Duodenal mucosa (tissue), 2 donors: Measurements from ENCODE around the gene RAB3B.

Experiments used
- H3K27ac ChIP-seq: one replicate; pipeline ENCODE4 v1.7.0; 2013; ENCODE audit warnings: low read depth, low read length
- H3K27me3 ChIP-seq, 2 donors: one replicate each; pipeline ENCODE4 v1.7.0; 2013; ENCODE audit warnings: low read length in 2 of 2, control low read depth in 1 of 2; ENCODE audit not compliant: insufficient read depth in 2 of 2, control insufficient read depth in 1 of 2
- H3K36me3 ChIP-seq, 2 donors: one replicate each; pipeline ENCODE4 v1.7.0; 2013; ENCODE audit warnings: low read length in 2 of 2, control low read depth in 1 of 2; ENCODE audit not compliant: insufficient read depth in 2 of 2, control insufficient read depth in 1 of 2
- H3K4me1 ChIP-seq, 2 donors: one replicate each; pipeline ENCODE4 v1.7.0; 2013; ENCODE audit warnings: low read length in 2 of 2, control low read depth in 1 of 2; ENCODE audit not compliant: insufficient read depth in 2 of 2, control insufficient read depth in 1 of 2
- H3K4me3 ChIP-seq, 2 donors: one replicate each; pipeline ENCODE4 v1.7.0; 2013; ENCODE audit warnings: low read length in 2 of 2, low read depth in 1 of 2
- H3K9ac ChIP-seq, 2 donors: one replicate each; pipeline ENCODE4 v1.7.0; 2013; ENCODE audit warnings: low read length in 2 of 2, low read depth in 1 of 2
- H3K9me3 ChIP-seq, 2 donors: one replicate each; pipeline ENCODE4 v1.7.0; 2013; ENCODE audit warnings: low read length in 2 of 2, control low read depth in 1 of 2; ENCODE audit not compliant: control insufficient read depth in 1 of 2

RAB3B gene

DNA sequence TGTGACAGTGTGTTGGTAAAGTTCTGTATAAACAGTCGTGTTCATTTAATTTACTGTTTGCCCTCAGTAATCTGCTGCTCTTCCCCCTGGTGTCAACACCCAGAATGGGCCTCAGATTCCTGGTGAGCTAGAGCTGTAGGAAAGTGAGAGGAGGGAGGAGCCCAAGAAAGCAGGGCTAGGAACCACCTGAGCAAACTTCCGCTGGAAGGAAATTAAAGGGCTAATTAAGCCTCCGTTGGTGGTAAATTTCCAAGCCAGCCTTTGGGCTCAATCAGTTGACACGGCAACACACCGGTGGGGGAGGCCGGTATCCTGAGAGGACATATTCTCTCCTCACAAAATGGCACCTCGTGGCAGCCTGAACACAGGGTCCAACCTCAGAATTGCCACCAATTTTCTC, 32.9 kb downstream of the RAB3B start:
- Histone ChIP-seq H3K27me3 (peaks cover 0 to 9% of the 10 kb centered on the region in 2 donors), H3K4me1 (no peaks in the 10 kb centered on the region), H3K27ac (no peak overlapping the region), H3K9ac (no peak overlapping the region), H3K9me3 (no peaks in the 10 kb centered on the region), H3K4me3 (no peak overlapping the region), H3K36me3 (no peaks in the 10 kb centered on the region)

GRCh38 chr1:51956528-51957509, 33.7 kb downstream of the RAB3B start:
- no peaks in the 10 kb centered on the region for H3K9me3 ChIP-seq
- H3K4me1 ChIP-seq, result no peaks in the 10 kb centered on the region
- no peak overlapping the region for H3K27ac ChIP-seq
- H3K9ac ChIP-seq, result no peak overlapping the region
- no peak overlapping the region for H3K4me3 ChIP-seq
- H3K36me3 ChIP-seq, result no peaks in the 10 kb centered on the region
- peaks cover 0 to 6% of the 10 kb centered on the region in 2 donors for H3K27me3 ChIP-seq

GRCh38 chr1:51955797-51956527, 34.5 kb downstream of the RAB3B start:
- Histone ChIP-seq H3K36me3 (no peaks in the 10 kb centered on the region), H3K9me3 (no peaks in the 10 kb centered on the region), H3K4me3 (no peak overlapping the region), H3K27ac (no peak overlapping the region), H3K4me1 (no peaks in the 10 kb centered on the region), H3K27me3 (peaks cover 0 to 5% of the 10 kb centered on the region in 2 donors), H3K9ac (no peak overlapping the region)

GRCh38 chr1:51954783-51955182, 35.7 kb downstream of the RAB3B start:
- Histone ChIP-seq H3K27ac (no peak overlapping the region), H3K27me3 (no peaks in the 10 kb centered on the region), H3K4me1 (no peaks in the 10 kb centered on the region), H3K4me3 (no peak overlapping the region), H3K36me3 (no peaks in the 10 kb centered on the region), H3K9me3 (no peaks in the 10 kb centered on the region), H3K9ac (no peak overlapping the region)

- no peak overlapping the region for H3K27ac ChIP-seq
Observed at GRCh38 chr1:51953079-51953478, 37.4 kb downstream of the RAB3B start.

GRCh38 chr1:51952638-51953037, 37.9 kb downstream of the RAB3B start:
- no peaks in the 10 kb centered on the region for H3K27me3 ChIP-seq
- H3K4me3 ChIP-seq, result no peak overlapping the region
- no peaks in the 10 kb centered on the region for H3K4me1 ChIP-seq
- H3K9me3 ChIP-seq, result no peaks in the 10 kb centered on the region
- H3K27ac ChIP-seq, result no peak overlapping the region
- H3K36me3 ChIP-seq, result no peaks in the 10 kb centered on the region
- H3K9ac ChIP-seq, result no peak overlapping the region

More at GRCh38 chr1:51953079-51953478, 37.4 kb downstream of the RAB3B start:
- H3K36me3 ChIP-seq, result no peaks in the 10 kb centered on the region
- H3K4me1 ChIP-seq, result no peaks in the 10 kb centered on the region
- H3K4me3 ChIP-seq, result no peak overlapping the region
- H3K27me3 ChIP-seq, result no peaks in the 10 kb centered on the region
- no peaks in the 10 kb centered on the region for H3K9me3 ChIP-seq
- no peak overlapping the region for H3K9ac ChIP-seq

GRCh38 chr1:51950701-51951100, 39.8 kb downstream of the RAB3B start:
- Histone ChIP-seq H3K9me3 (no peaks in the 10 kb centered on the region), H3K27me3 (no peaks in the 10 kb centered on the region), H3K27ac (no peak overlapping the region), H3K9ac (no peak overlapping the region), H3K4me1 (no peaks in the 10 kb centered on the region), H3K4me3 (no peak overlapping the region), H3K36me3 (no peaks in the 10 kb centered on the region)

DNA sequence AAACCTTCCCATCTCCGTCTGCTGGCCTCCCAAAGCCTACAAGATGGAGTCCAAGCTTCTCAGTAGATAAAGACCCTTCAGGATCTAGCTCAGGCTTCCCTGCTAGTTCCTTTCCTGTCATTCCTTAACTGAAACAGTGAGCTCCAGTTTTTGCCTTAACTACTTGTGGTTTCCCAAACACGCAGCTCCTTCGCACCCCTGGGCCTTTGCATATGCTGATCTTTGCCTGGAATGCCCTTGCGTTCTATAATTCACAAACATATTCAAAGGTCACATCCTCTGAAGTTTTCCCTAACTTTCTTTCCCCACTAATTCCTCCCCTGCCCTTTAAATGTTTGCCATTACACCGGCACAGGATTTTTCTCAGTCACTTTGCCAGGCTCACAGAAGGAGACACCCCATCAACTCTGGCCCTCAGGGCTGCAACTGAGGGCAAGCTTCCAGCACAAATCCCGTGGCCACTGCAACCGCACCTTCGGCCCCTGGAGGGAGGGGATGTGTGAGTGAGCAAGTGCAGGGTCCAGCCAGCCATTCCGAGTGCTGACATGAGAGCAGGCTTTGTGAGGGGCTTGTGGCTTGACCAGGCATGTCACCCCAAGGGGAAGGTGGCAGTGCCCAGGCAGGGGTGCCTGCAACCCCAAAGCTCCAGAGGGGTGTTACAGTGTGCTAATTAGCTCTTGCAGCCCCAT, 41.3 kb downstream of the RAB3B start:
- H3K9ac ChIP-seq, result no peak overlapping the region
- no peaks in the 10 kb centered on the region for H3K36me3 ChIP-seq
- H3K4me3 ChIP-seq, result no peak overlapping the region
- H3K27me3 ChIP-seq, result no peaks in the 10 kb centered on the region
- H3K9me3 ChIP-seq, result no peaks in the 10 kb centered on the region
- no peaks in the 10 kb centered on the region for H3K4me1 ChIP-seq
- H3K27ac ChIP-seq, result no peak overlapping the region

DNA sequence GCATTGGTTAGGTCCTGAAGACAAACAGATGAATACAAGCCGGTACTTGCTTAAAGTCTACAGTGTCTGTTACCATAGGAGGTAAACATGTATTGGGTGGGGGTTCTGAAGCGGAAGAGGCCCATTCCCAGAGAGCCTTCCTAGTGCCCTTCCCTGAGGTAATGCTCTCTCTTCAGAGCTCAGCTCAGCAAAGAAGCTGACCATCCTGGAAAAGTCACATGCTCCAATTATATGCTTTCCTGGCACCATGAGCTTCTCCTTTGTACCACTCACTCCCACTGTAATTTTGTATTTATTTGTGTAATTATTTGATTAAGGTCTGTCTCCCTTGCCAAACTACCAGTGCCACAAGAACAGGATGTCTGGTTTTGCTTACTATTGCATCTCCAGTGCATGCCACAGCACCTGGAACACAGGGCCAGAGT, 42.0 kb downstream of the RAB3B start:
- H3K9ac ChIP-seq, result no peak overlapping the region
- no peak overlapping the region for H3K27ac ChIP-seq
- H3K27me3 ChIP-seq, result no peaks in the 10 kb centered on the region
- no peak overlapping the region for H3K4me3 ChIP-seq
- H3K9me3 ChIP-seq, result no peaks in the 10 kb centered on the region
- H3K4me1 ChIP-seq, result no peaks in the 10 kb centered on the region
- no peaks in the 10 kb centered on the region for H3K36me3 ChIP-seq

GRCh38 chr1:51946300-51946699, 44.2 kb downstream of the RAB3B start:
- Histone ChIP-seq H3K27me3 (no peaks in the 10 kb centered on the region), H3K36me3 (no peaks in the 10 kb centered on the region), H3K4me1 (no peaks in the 10 kb centered on the region), H3K27ac (no peak overlapping the region), H3K9me3 (peaks cover 5 to 9% of the 10 kb centered on the region in 2 donors), H3K9ac (no peak overlapping the region), H3K4me3 (no peak overlapping the region)
